ENCODE results near the gene KRTAP4-2.
"Not testable (repeated sequence)": the region's sequence is repeated elsewhere in the genome, so short reads cannot be mapped to it uniquely, and the experiment has no call there.

KRTAP4-2 gene

DNA sequence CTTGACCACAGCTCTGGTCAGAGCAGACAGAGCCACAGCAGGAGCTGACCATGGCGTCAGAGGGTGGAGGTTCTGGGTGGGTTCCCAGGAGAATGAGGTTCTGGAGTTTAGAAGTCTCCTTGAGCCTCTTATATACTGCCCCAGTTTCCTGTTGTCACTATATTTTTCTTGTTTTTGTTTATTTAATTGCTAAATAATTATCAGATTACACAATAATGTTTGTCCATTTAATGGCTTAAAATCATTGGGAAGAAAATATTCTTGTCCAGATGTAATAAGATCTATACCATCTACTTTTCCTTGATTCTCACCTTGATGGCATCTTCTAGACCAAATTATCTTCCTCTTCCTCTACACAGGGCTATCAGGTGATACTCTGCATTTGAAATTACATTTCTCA lies 9.9 kb downstream of the KRTAP4-2 start, which contains the start of gene KRTAP4-3:
Gene KRTAP4-3 (minus strand): TSS at position 101 of the 400 bp plus-strand sequence. CDS start 49 bp downstream, at position 52.
- no peak for DNase-seq (ENCODE audit: low read depth, low spot score)
- H3K4me3 ChIP-seq (ENCODE audit: low read length), result no peak within 1 kb of the TSS

DNA sequence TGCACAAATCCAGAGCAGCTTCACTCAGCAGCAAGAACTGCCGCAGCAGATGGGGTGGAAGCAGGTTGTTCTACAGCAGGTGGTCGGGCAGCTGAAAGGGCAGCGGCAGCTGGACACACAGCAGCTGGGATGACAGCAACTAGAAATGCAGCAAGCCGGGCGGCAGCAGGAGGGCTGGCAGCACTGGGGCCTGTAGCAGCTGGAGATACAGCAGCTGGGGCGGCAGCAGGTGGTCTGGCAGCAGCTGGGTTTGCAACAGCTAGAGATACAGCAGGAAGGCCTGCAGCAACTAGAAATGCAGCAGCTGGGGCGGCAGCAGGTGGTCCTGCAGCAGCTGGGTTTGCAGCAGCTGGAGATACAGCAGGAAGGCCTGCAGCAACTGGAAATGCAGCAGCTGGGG lies 10.5 kb downstream of the KRTAP4-2 start:
- DNase-seq (ENCODE audit: low read depth, low spot score), result no peak
- H3K4me3 ChIP-seq (ENCODE audit: low read length), result no peak overlapping the region

DNA sequence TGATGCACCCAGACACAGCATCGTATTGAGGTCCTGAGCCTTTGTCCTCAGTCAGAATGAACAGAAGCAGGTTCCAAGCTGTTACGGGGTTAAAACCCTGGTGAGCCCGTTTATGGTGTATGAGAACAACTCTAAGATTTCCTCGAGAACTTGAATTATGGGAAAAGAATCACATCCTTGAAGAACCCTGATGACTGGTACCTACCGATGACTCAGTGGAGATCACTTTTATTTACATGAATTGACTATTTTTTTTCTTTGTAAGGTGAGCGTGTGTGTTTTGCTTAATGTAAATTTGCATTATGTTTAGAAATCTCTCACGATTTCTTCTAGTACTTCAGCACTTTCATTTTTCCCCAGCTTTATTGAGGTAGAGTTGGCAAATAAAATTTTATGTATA lies 14.2 kb downstream of the KRTAP4-2 start:
- no peak overlapping the region for H3K4me3 ChIP-seq (ENCODE audit: low read length)

DNA sequence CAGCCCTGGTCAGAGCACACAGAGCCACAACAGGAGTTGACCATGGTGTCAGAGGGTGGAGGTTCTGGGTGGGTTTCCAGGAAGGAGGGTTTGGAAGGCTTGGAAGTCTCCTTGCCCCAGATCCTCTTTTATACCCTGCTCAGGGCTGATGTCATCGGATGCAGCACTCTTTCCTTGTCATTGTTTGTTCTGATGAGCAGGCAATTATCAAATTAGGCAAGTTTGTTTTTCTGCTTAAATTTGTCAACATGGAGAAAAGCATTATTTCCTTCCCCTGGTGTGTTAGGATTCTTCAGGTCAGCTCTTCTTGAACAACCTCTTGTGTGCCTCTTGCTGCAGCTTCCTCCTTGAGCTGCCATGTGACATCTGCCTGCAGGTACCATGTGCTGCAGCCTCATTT lies 17.4 kb downstream of the KRTAP4-2 start, which contains the start of gene KRTAP4-4:
Gene KRTAP4-4 (minus strand): TSS at position 101 of the 400 bp plus-strand sequence. CDS start 57 bp downstream, at position 44.
- DNase-seq (ENCODE audit: low read depth, low spot score), result no peak
- H3K4me3 ChIP-seq (ENCODE audit: low read length), result no peak within 1 kb of the TSS

More for the DNA sequence above, 14.2 kb downstream of the KRTAP4-2 start:
- no peak for DNase-seq (ENCODE audit: low read depth, low spot score)

DNA sequence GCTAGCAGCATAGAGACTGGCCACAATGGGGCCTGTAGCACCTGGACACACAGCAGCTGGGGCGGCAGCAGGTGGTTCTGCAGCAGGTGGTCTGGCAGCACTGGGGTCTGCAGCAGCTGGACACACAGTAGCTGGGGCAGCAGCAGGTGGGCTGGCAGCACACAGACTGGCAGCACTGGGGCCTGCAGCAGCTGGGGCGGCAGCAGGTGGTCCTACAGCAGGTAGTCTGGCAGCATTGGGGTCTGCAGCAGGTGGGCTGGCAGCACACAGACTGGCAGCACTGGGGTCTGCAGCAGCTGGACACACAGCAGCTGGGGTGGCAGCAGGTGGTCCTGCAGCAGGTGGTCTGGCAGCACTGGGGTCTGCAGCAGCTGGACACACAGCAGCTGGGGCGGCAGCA lies 17.8 kb downstream of the KRTAP4-2 start:
- not testable (repeated sequence) for DNase-seq (ENCODE audit: low read depth, low spot score); H3K4me3 ChIP-seq (ENCODE audit: low read length)

DNA sequence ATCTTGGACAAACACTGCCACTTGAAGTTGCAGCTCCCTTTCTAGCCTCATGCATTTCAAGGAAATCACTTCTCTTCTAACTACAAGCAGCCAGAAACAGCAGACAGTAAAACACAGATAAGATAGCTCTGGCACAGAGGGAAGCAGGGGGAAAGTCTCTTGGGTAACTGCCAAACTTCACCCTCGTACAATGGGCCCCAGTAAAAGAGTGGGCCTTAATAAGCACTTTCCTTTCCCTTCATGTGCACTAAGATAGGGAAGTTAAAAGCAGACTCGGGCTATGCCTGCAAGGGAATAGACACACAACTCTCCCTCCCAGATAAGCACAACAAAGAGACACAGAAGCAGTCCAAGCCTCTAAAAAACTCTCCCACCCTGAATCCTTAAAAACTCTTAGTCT lies 24.2 kb downstream of the KRTAP4-2 start:
- no peak for DNase-seq (ENCODE audit: low read depth, low spot score)
- H3K4me3 ChIP-seq (ENCODE audit: low read length), result no peak overlapping the region

DNA sequence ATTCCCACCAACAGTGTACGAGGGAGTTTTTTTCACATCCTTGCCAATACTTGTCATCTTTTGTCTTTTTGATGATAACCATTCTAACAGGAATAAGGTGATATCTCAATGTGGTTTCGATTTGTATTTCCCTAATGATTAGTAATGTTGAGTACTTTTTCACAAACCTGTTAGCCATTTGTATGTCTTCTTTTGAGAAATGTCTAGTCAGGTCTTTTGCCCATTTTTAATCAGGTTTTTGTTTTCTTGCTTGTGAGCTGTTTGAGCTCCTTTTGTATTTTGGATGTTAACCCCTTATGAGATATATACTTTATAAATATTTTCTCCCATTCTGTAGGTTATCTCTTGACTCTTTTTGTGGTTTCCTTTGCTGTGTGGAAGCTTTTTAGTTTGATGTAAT lies 26.5 kb downstream of the KRTAP4-2 start:
- no peak for DNase-seq (ENCODE audit: low read depth, low spot score)
- H3K4me3 ChIP-seq (ENCODE audit: low read length), result no peak overlapping the region

DNA sequence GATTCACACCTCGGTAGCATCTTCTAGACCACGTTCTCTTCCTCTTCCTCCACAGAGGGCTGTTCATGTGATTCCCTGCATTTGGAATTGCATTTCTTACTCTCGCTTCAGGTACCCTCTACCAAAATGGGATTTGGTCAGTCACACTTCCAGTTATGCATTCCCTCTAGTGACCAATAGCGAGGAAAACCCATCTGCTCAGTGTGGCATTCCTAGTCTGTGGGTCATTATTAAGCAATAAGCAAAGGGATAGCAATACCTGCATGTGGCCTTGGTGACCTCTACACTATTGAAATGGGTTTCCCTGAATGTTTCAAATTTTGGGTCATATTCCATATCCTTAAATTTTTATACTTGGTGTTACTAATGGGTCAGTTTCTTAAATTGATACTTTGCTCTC lies 28.0 kb downstream of the KRTAP4-2 start:
- H3K4me3 ChIP-seq (ENCODE audit: low read length), result no peak overlapping the region
- no peak for DNase-seq (ENCODE audit: low read depth, low spot score)

DNA sequence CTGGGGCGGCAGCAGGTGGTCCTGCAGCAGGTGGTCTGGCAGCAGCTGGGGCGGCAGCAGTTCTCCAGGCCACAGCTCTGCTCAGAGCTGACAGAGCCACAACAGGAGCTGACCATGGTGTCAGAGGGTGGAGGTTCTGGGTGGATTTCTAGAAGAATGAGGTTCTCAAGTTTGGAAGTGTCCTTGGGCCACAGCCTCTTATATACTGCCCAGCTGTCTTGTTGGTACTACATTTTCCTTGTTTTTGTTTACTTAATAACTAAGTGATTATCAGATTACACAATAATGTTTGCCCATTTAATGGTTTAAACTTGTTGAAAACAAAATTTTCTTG lies 28.4 kb downstream of the KRTAP4-2 start, which contains the start of gene KRTAP4-5:
Gene KRTAP4-5 (minus strand): TSS at position 174 of the 334 bp plus-strand sequence. CDS start 58 bp downstream, at position 116.
- no peak within 1 kb of the TSS for H3K4me3 ChIP-seq (ENCODE audit: low read length)

DNA sequence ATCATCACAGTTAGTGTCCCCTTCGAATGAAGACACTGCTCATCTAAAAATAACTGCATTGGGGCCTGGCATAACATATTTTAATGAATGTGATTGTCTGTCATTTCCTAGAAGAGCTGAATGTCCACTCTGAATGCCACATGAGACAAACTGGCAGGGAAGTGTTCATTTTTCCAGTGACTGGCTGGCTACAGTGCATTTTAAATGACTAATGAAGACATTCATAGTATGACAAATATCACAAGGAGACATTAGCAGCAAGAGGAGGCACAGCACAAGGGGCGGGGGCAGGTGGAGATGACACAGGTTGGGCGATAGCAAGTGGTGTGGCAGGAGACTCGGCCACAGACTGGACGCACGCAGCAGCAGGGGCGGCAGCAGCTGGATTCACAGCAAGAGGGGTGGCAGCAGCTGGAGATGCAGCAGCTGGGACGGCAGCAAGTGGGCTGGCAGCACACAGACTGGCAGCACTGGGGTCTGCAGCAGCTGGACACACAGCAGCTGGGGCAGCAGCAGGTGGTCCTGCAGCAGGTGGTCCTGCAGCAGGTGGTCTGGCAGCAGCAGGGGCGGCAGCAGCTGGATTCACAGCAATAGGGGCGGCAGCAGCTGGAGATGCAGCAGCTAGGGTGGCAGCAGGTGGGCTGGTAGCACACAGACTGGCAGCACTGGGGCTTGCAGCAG lies 28.9 kb downstream of the KRTAP4-2 start:
- DNase-seq (ENCODE audit: low read depth, low spot score); H3K4me3 ChIP-seq (ENCODE audit: low read length): not testable (repeated sequence)

More for the DNA sequence above, 28.4 kb downstream of the KRTAP4-2 start, which contains the start of gene KRTAP4-5:
- DNase-seq (ENCODE audit: low read depth, low spot score), result no peak

DNA sequence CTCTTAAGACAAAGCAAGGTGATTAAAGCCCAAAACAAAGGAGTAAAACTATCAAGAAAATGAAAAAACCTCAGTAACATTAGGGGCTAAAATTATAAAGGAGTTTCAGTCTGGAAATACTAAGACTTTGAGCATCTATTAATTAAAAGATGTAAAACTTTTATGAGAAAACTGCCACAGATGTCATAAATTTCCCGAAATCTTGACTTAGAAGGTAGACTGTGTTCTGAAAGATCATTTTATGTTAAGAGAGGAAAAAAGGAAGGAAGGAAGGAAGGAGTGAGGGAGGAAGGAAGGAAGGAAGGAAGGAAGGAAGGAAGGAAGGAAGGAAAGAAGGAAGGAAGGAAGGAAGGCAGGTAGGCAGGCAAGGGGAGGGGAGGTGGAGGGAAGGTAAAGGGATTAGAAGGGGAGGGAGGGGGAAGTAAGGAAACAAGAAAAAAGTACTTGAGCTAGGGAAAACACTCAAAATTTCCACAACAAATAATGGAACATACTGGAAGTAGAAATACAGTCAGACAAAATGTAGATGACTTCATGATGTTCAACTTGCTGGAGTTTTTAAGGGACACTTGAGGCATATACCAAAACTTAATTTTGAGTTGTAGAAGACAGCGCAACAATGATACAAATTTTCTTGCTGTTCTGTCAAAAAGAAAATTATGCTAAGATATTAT lies 30.4 kb downstream of the KRTAP4-2 start:
- DNase-seq (ENCODE audit: low read depth, low spot score), result no peak
- no peak overlapping the region for H3K4me3 ChIP-seq (ENCODE audit: low read length)

DNA sequence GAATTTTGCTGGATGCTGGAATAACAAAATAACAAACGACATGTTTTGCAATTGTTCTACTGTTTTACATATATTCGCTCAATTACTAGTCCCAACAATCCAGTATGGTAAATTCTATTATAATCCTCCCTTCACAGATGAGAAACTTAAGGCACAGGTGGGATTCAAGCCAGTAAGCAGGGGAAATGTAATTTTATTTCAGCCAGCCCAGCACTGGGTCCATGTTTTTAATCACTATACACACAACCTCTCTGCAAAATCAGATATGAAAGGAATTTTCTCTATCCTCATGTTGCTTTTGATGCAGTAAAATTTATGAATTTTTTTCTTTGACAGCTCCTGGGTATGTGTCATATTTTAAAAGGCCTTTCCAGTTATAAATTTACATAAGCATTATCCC lies 32.8 kb downstream of the KRTAP4-2 start:
- DNase-seq (ENCODE audit: low read depth, low spot score), result no peak
- H3K4me3 ChIP-seq (ENCODE audit: low read length), result no peak overlapping the region

DNA sequence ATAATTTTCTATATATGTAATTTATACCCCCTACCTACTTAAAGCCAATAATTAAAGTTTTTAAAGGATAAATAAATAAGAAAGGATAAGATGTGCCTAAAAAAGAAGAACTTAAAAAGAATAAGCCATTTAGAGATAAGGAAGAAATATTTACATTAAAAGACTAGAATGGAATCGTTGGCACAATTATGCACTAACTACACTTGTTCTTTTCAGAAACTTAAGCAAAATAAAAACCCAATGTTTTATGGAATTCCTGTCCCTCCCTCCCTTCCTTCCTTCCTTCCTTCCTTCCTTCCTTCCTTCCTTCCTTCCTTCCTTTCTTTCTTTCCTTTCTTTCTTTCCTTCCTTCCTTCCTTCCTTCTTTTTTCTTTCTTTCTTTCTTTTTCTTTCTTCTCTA lies 33.2 kb downstream of the KRTAP4-2 start:
- no peak for DNase-seq (ENCODE audit: low read depth, low spot score)
- no peak overlapping the region for H3K4me3 ChIP-seq (ENCODE audit: low read length)

DNA sequence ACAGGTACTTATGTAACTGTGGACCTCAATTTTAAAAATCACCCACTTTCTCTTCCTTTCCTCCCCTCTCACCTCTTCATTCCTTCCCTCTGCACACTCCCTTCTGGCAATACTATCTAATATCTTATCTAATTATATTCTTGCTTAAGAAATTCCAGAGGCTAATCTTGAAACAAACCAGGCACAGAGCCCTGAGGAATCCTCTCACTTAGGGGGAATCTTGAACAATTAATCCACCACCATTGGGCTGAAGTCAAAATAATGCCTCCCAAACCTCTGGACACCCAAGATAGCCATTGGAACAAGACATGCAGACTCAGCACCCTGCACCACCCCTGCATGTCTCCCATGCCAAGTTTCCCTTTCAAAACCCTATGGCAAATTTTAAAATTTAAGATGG lies 36.7 kb downstream of the KRTAP4-2 start:
- DNase-seq (ENCODE audit: low read depth, low spot score), result no peak
- H3K4me3 ChIP-seq (ENCODE audit: low read length), result no peak overlapping the region

DNA sequence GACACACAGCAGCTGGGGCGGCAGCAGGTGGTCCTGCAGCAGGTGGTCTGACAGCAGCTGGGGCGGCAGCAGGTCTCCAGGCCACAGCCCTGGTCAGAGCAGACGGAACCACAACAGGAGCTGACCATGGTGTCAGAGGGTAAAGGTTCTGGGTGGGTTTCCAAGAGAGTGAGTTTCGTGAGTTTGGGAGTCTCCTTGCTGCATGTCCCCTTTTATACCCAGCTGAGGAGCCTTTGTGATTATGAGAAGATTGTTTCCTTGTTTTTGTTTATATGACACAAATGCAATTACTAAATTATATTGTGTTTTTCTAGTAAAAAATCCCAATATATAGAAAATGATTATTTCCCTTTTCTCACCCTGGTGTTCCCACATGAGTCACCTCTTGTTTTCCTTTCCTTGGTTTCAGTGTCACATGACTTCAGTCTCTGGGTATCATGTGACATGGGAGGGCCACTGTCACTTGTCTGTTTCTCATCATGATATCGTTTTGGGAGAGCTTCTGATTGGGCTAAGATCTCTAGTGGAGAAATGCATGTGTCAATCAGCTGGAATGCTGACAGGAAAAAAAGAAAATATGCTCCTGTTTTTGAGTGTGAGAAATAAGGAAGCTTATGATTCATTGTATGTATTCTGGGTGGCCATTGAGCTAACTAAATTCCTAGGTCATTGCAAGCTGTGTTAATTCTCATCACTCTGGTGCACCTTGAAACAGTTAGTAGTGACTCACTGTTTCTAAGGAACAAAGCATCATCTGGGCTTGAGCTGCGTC lies 37.5 kb downstream of the KRTAP4-2 start, which contains the start of gene KRTAP4-6:
Gene KRTAP4-6 (minus strand): TSS at position 185 of the 772 bp plus-strand sequence. CDS start 57 bp downstream, at position 128.
- DNase-seq (ENCODE audit: low read depth, low spot score), result no peak
- H3K4me3 ChIP-seq (ENCODE audit: low read length), result no peak within 1 kb of the TSS

DNA sequence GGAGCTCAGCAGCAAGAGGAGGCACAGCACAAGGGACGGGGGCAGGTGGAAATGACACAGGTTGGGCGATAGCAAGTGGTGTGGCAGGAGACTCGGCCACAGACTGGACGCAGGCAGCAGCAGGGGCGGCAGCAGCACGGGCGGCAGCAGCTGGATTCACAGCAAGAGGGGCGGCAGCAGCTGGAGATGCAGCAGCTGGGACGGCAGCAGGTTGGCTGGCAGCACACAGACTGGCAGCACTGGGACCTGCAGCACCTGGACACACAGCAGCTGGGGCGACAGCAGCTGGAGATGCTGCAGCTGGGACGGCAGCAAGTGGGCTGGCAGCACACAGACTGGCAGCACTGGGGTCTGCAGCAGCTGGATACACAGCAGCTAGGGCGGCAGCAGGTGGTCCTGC lies 38.2 kb downstream of the KRTAP4-2 start:
- DNase-seq (ENCODE audit: low read depth, low spot score); H3K4me3 ChIP-seq (ENCODE audit: low read length): not testable (repeated sequence)

DNA sequence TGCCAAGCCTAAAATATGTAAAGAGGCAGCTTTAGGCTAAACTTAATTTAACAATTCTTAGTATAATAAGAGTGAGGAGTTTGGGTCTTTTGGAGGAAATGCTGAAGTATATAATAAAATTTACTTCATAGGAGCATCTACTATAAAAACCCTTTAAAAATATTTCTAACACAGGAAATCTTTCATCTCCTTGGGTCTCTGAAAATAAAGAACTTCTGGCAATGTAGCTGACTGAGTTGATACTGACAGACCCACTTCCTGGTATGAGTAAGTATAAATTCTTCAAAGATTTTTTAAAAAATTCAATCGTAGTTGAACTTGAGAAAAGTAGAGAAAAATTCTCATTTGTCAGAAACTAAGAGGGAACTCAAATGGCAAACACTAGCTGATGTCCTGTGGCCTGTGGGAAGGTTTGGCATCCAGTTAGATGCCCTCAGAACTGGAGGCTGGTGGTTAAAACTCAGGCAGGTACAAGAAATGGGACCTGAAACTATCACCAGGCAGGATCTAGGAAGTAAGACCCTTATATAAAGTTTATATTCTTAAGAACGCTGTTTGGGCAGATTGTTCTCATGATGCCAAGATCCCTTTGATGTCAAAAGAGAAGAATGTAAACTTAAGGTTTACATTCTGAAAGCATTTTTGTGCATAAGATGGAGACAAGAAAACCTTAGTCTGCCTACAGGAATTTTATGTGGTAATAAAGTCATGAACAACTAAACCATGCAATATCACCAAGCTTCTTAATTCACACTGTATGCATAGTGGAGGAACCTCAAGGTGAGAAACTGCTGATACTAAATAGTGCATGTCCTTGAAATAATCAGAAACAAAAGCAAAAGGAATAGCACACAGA lies 43.9 kb downstream of the KRTAP4-2 start:
- H3K4me3 ChIP-seq (ENCODE audit: low read length), result no peak overlapping the region

DNA sequence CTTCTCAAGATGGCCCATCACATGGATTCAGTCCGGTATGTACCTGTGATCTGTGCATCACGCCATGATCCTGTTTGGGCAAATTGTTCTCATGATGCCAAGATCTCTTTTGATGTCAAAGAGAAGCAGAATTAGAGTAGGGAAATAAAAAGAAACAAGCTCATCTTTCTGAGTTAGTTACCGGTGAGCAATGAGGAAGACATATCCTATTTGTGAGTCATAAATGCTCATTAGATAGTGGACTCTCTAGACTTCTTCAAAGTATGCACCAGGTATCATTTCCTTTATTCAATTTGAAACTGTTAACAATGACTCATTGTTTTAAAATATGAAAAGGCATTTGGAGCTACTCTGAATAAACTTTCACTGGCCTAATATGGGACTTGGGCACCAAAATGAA lies 46.0 kb downstream of the KRTAP4-2 start:
- no peak for DNase-seq (ENCODE audit: low read depth, low spot score)

More for the DNA sequence above, 43.9 kb downstream of the KRTAP4-2 start:
- no peak for DNase-seq (ENCODE audit: low read depth, low spot score)

More for the DNA sequence above, 46.0 kb downstream of the KRTAP4-2 start:
- no peak overlapping the region for H3K4me3 ChIP-seq (ENCODE audit: low read length)

Measured in Jurkat, Clone E6-1 (cell line).